DND-41 (cell line): ENCODE measurements around the gene ARHGAP26.

Experiments used
- CTCF ChIP-seq: IDR thresholded peaks from 2 replicates; pipeline ENCODE4 v1.5.1; 2012; ENCODE audit warnings: borderline replicate concordance, low read length, moderate library complexity, mild to moderate bottlenecking; ENCODE audit not compliant: poor library complexity, severe bottlenecking; ENCODE audit errors: extremely low read depth
- EZH2 ChIP-seq: IDR thresholded peaks from 3 replicates; pipeline ENCODE4 v1.6.1; 2012; ENCODE audit warnings: borderline replicate concordance, low read depth, mild to moderate bottlenecking, moderate library complexity, low read length, inconsistent platforms; ENCODE audit not compliant: severe bottlenecking

GRCh38 chr5:142911170-142911569 lies 141.0 kb downstream of the ARHGAP26 start:
- TF ChIP-seq CTCF (no peak), EZH2 (no peak)
